OCI-LY7 (cell line): ENCODE data around the gene ELK1.

Experiments
- CTCF ChIP-seq: fragments of 200-600 bp; sonication (generic); conservative IDR thresholded peaks from 2 replicates; pipeline ENCODE4 v1.5.1; 2014; ENCODE audit warnings: mild to moderate bottlenecking, antibody characterized with exemption, low read length, moderate library complexity, mixed read lengths
- EZH2phosphoT487 ChIP-seq: fragments of 200-600 bp; sonication (generic); IDR thresholded peaks from 2 replicates; pipeline ENCODE4 v1.6.1; 2018; ENCODE audit warnings: low read depth, borderline replicate concordance, mild to moderate bottlenecking, mixed run types, antibody characterized with exemption, low read length, moderate library complexity, mixed read lengths

GRCh38 chrX:47611926-47612325 lies 38.4 kb downstream of the ELK1 start:
- TF ChIP-seq CTCF, result no peak
- no peak for TF ChIP-seq EZH2phosphoT487
